SK-N-SH (cell line): ENCODE results near the gene WNK1. TPM values are rescaled to one million over a fixed set of nuclear protein-coding genes. Genes with fewer than 3 reads are reported as not detected.
"Not testable (repeated sequence)": the region's sequence is repeated elsewhere in the genome, so short reads cannot be mapped to it uniquely, and the experiment has no call there.

ENCODE experiments used
- CTCF ChIA-PET: fragments of 300-600, 350-600 bp; formaldehyde crosslinking; extraction: SDS; loops from one replicate; lab custom pipeline; 2021; lab: Yijun Ruan, JAX
- POLR2A ChIA-PET: fragments of 350-600 bp; sonication (Branson Sonifier 250); formaldehyde crosslinking; extraction: SDS; loops from one replicate; lab custom pipeline; 2020; ENCODE audit warnings: antibody characterized with exemption, inconsistent platforms; lab: Yijun Ruan, JAX
- DNase-seq: peaks from one replicate; pipeline ENCODE4 v3.0.0; 2012
- H2AFZ ChIP-seq: fragments of 200-600 bp; sonication (generic); 2 replicates; pipeline ENCODE4 v1.8.1; 2016; ENCODE audit warnings: antibody characterized with exemption, mild to moderate bottlenecking, low read depth
- H3F3A ChIP-seq: fragments of 200-600 bp; sonication (generic); replicated peaks from 2 replicates; pipeline ENCODE3; 2016; ENCODE audit warnings: antibody characterized with exemption, mild to moderate bottlenecking; ENCODE audit not compliant: insufficient read depth
- H3K27ac ChIP-seq, 2 experiments: fragments of 200-500 bp in 1 of 2; fragments of 200-600 bp in 1 of 2; sonication (Bioruptor generic) in 1 of 2; sonication (generic), shearing (Covaris generic) in 1 of 2; 2 replicates each; pipeline versions ENCODE4 v1.5.1 to v1.6.1; 2014 to 2016; ENCODE audit warnings: low read depth in 2 of 2, inconsistent platforms in 1 of 2, low read length in 1 of 2, mild to moderate bottlenecking in 1 of 2, mixed read lengths in 1 of 2
- H3K27me3 ChIP-seq: fragments of 200-600 bp; sonication (generic), shearing (Covaris generic); 2 replicates; pipeline ENCODE4 v1.6.1; 2016; ENCODE audit warnings: mixed run types; ENCODE audit not compliant: insufficient read depth
- H3K36me3 ChIP-seq, 2 experiments: fragments of 200-500 bp in 1 of 2; fragments of 200-600 bp in 1 of 2; sonication (Bioruptor generic) in 1 of 2; sonication (generic) in 1 of 2; replicated peaks in 1 of 2; 2 replicates each; pipeline versions ENCODE3 to v1.5.1; 2014 to 2016; ENCODE audit warnings: low read length in 1 of 2, mild to moderate bottlenecking in 1 of 2; ENCODE audit not compliant: insufficient read depth in 2 of 2, control insufficient read depth in 1 of 2
- H3K4me1 ChIP-seq, 2 experiments: fragments of 200-500 bp in 1 of 2; fragments of 200-600 bp in 1 of 2; sonication (Bioruptor generic) in 1 of 2; sonication (generic), shearing (Covaris generic) in 1 of 2; 2 replicates each; pipeline versions ENCODE4 v1.5.1 to v1.6.1; 2014 to 2016; ENCODE audit warnings: low read depth in 1 of 2, low read length in 1 of 2, mixed run types in 1 of 2; ENCODE audit not compliant: insufficient read depth in 2 of 2, control insufficient read depth in 1 of 2
- H3K4me2 ChIP-seq: fragments of 200-600 bp; sonication (generic), shearing (Covaris generic); 2 replicates; pipeline ENCODE4 v1.6.1; 2017; ENCODE audit warnings: mixed run types
- H3K4me3 ChIP-seq, 2 experiments: fragments of 200-500 bp in 1 of 2; fragments of 200-600 bp in 1 of 2; sonication (Bioruptor generic) in 1 of 2; sonication (generic), shearing (Covaris generic) in 1 of 2; 2 replicates each; pipeline versions ENCODE4 v1.5.1 to v1.8.1; 2014 to 2016; ENCODE audit warnings: low read depth in 2 of 2, inconsistent platforms in 1 of 2, low read length in 1 of 2, mild to moderate bottlenecking in 1 of 2, mixed read lengths in 1 of 2, moderate library complexity in 1 of 2
- H3K79me2 ChIP-seq: fragments of 200-600 bp; sonication (generic); 2 replicates; pipeline ENCODE4 v1.8.1; 2017; ENCODE audit warnings: mild to moderate bottlenecking; ENCODE audit not compliant: insufficient read depth
- H3K9ac ChIP-seq: fragments of 200-600 bp; sonication (generic); 2 replicates; pipeline ENCODE4 v1.6.1; 2017; ENCODE audit warnings: mixed run types
- H3K9me2 ChIP-seq: fragments of 200-600 bp; sonication (generic); 2 replicates; pipeline ENCODE4 v1.6.1; 2017; ENCODE audit warnings: mixed run types
- H3K9me3 ChIP-seq: fragments of 200-600 bp; sonication (generic); 2 replicates; pipeline ENCODE4 v1.6.1; 2017; ENCODE audit warnings: mixed run types, mild to moderate bottlenecking, moderate library complexity
- H4K20me1 ChIP-seq: fragments of 200-600 bp; sonication (generic); 2 replicates; pipeline ENCODE4 v1.6.1; 2017; ENCODE audit warnings: mild to moderate bottlenecking, mixed run types; ENCODE audit not compliant: insufficient read depth
- CTCF ChIP-seq: fragments of 200-600 bp; sonication (generic); IDR thresholded peaks from 2 replicates; pipeline ENCODE4 v1.6.1; 2017; ENCODE audit warnings: antibody characterized with exemption, mild to moderate bottlenecking, moderate library complexity
- ELF1 ChIP-seq: IDR thresholded peaks from 2 replicates; pipeline ENCODE4 v1.4.0; 2012
- FOSL2 ChIP-seq: IDR thresholded peaks from 2 replicates; pipeline ENCODE4 v1.4.0; 2012; ENCODE audit warnings: low read depth, mild to moderate bottlenecking, moderate library complexity, borderline replicate concordance
- FOXM1 ChIP-seq: IDR thresholded peaks from 2 replicates; pipeline ENCODE4 v1.4.0; 2012; ENCODE audit warnings: low read depth, mild to moderate bottlenecking
- MEF2A ChIP-seq: IDR thresholded peaks from 2 replicates; pipeline ENCODE4 v1.4.0; 2012; ENCODE audit warnings: low read depth, borderline replicate concordance
- POLR2AphosphoS5 ChIP-seq: IDR thresholded peaks from 2 replicates; pipeline ENCODE4 v1.6.1; 2012; ENCODE audit warnings: low read depth, low read length
- RAD21 ChIP-seq: IDR thresholded peaks from 2 replicates; pipeline ENCODE4 v1.6.1; 2012; ENCODE audit warnings: mild to moderate bottlenecking, low read length
- RFX5 ChIP-seq: IDR thresholded peaks from 2 replicates; pipeline ENCODE4 v1.6.1; 2012; ENCODE audit warnings: mild to moderate bottlenecking, improper control_type of control experiment, low read length
- USF1 ChIP-seq: IDR thresholded peaks from 2 replicates; pipeline ENCODE4 v1.4.0; 2012; ENCODE audit warnings: low read depth, borderline replicate concordance
- USF2 ChIP-seq: fragments of 150-350 bp; IDR thresholded peaks from 2 replicates; pipeline ENCODE4 v1.6.1; 2017; ENCODE audit warnings: antibody characterized with exemption, low read length, low read depth, borderline replicate concordance
- WGBS: methylation state at CpG from one replicate; pipeline ENCODE4 v1.1.6; 2017; ENCODE audit warnings: low lambda C conversion rate; 5-methylcytosine and 5-hydroxymethylcytosine counted together
- polyA plus RNA-seq, 3 experiments: library from polyadenylated mRNA; depleted of rRNA; stranded (reverse); fragments of >200 nt; gene quantifications; 2 replicates each; pipeline ENCODE4 v1.2.3, GENCODE V29; 2012

Gene WNK1
- polyA plus RNA-seq, 1 of the 3 experiments (the other 2 are of a cell fraction), result 30.5 TPM

DNA sequence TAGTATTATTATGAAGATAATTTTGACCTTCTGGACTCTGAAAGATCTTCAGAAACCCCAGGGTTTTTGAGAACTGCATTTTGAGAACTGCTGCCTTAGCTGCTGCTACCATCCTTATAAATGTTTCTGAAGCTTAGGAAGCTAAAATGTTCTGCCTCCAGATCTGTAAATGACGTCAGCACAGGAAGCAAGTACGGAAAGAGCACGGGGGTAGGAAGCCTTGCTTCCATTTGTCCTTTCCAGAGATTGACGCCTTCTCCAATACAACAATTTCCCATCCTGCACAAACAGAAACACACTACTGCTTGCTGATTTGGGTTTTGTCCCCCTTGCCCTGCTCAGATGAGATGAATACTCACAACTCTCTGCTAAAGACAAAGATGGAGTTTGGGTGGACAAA lies 179.2 kb downstream of the WNK1 start:
- H3K4me1 ChIP-seq, result no peaks in the 10 kb centered on the region
- no peaks in the 10 kb centered on the region for H3K9me2 ChIP-seq
- H3K4me3 ChIP-seq, result no peak overlapping the region
- H3K9ac ChIP-seq, result no peak overlapping the region
- H4K20me1 ChIP-seq, result no peaks in the 10 kb centered on the region
- ChIA-PET POLR2A (no interaction called here), CTCF (no interaction called here)
- H3K36me3 ChIP-seq, result peaks cover 17 to 31% of the 10 kb centered on the region in 2 experiments
- H2AFZ ChIP-seq, result no peak overlapping the region
- no peaks in the 10 kb centered on the region for H3K27me3 ChIP-seq
- H3K4me2 ChIP-seq, result no peak overlapping the region
- WGBS, result 91% methylated on average over 4 of the region's 4 CpGs
- peaks cover 2% of the 10 kb centered on the region; the same call in 1 of the 2 replicates for H3K79me2 ChIP-seq
- H3K9me3 ChIP-seq, result no peaks in the 10 kb centered on the region
- no peak for DNase-seq
- H3K27ac ChIP-seq, result no peak overlapping the region
- TF ChIP-seq POLR2AphosphoS5 (no peak), USF2 (no peak)
- H3F3A ChIP-seq, result peaks cover 3% of the 10 kb centered on the region

- H3K4me1 ChIP-seq, DNase-seq, H3K4me3 ChIP-seq, POLR2A ChIA-PET, H3F3A ChIP-seq, H3K4me2 ChIP-seq, H3K27ac ChIP-seq, H3K9ac ChIP-seq, H4K20me1 ChIP-seq, H3K9me2 ChIP-seq, H3K27me3 ChIP-seq, H2AFZ ChIP-seq, H3K9me3 ChIP-seq: not testable (repeated sequence)
- CTCF ChIA-PET, result interaction anchor here (1.0 kb wide), 1 partner anchor 119 kb away, joined by 3 read pairs; no protein-coding TSS in a partner anchor
- Histone ChIP-seq H3K79me2 (peaks cover 26% of the 10 kb centered on the region), H3K36me3 (peaks cover 2 to 21% of the 10 kb centered on the region in 2 experiments)
- WGBS, result 95% methylated on average over 12 of the region's 12 CpGs
Observed at GRCh38 chr12:935891-936290, 183.5 kb downstream of the WNK1 start.

- H3K79me2 ChIP-seq, result peaks cover 28% of the 10 kb centered on the region
- peaks cover 1 to 18% of the 10 kb centered on the region in 2 experiments for H3K36me3 ChIP-seq
- no peaks in the 10 kb centered on the region for H3K9me3 ChIP-seq
- no peak overlapping the region for H3K9ac ChIP-seq
- no peak overlapping the region for H3K27ac ChIP-seq
- no peaks in the 10 kb centered on the region for H3K9me2 ChIP-seq
- DNase-seq, result no peak
- H2AFZ ChIP-seq, result no peak overlapping the region
- H4K20me1 ChIP-seq, result no peaks in the 10 kb centered on the region
- peaks cover 6% of the 10 kb centered on the region for H3F3A ChIP-seq
- no peak overlapping the region for H3K4me3 ChIP-seq
- ChIA-PET POLR2A (no interaction called here), CTCF (interaction anchor here (0.9 to 2.4 kb wide), 4 partner anchors 10 to 122 kb away, joined by 3 to 7 read pairs (median 5); partner anchors contain the start of gene RAD52)
- TF ChIP-seq USF1, result no peak
- TF ChIP-seq POLR2AphosphoS5, result no peak
- TF ChIP-seq ELF1, result no peak
- TF ChIP-seq CTCF, result no peak
- TF ChIP-seq USF2, result no peak
- TF ChIP-seq RFX5, result no peak
- no peak for TF ChIP-seq FOXM1
- no peak for TF ChIP-seq FOSL2
- no peak for TF ChIP-seq RAD21
- no peak for TF ChIP-seq MEF2A
- 94% methylated on average over 6 of the region's 8 CpGs for WGBS
- no peaks in the 10 kb centered on the region for H3K4me1 ChIP-seq
- no peaks in the 10 kb centered on the region for H3K27me3 ChIP-seq
- H3K4me2 ChIP-seq, result no peak overlapping the region
Observed at GRCh38 chr12:936377-937345, 184.3 kb downstream of the WNK1 start.
